Stimulated activated CD8-positive, alpha-beta memory T cell treated with anti-CD3 and anti-CD28 coated beads, Interleukin-2, amount 100 ng/mL, for 1 hour (primary cell): Measurements from ENCODE around the gene ZNF512B.
"Not testable (repeated sequence)": the region's sequence is repeated elsewhere in the genome, so short reads cannot be mapped to it uniquely, and the experiment has no call there.

Experiments
- DNase-seq, 2 donors: peaks; one replicate each; pipeline ENCODE4 v3.0.0-alpha.2; 2020; ENCODE audit warnings: low read depth in 2 of 2

The ZNF512B gene

GRCh38 chr20:63969838-63970713 lies at the start of gene ZNF512B:
Gene ZNF512B, minus strand, starts transcription at chr20:63969930. Its CDS starts 1,980 bp downstream, at chr20:63967950.
- DNase-seq: no peak

GRCh38 chr20:64015635-64016034 lies 45.9 kb upstream of the ZNF512B start:
- no peak for DNase-seq

GRCh38 chr20:64012385-64013154 lies 42.8 kb upstream of the ZNF512B start:
- not testable (repeated sequence) for DNase-seq

GRCh38 chr20:64011366-64011779 lies 41.6 kb upstream of the ZNF512B start:
- DNase-seq: no peak

- no peak for DNase-seq
Measured at GRCh38 chr20:64010711-64011237, 41.0 kb upstream of the ZNF512B start.

- DNase-seq: no peak
Measured at GRCh38 chr20:64009811-64010387, 40.2 kb upstream of the ZNF512B start.

- DNase-seq: no peak
Measured at GRCh38 chr20:64006902-64007301, 37.2 kb upstream of the ZNF512B start.

- DNase-seq: no peak
Measured at GRCh38 chr20:64006490-64006889, 36.8 kb upstream of the ZNF512B start.

- no peak for DNase-seq
Measured at GRCh38 chr20:64005394-64005793, 35.7 kb upstream of the ZNF512B start.

- DNase-seq: no peak
Measured at GRCh38 chr20:64003960-64004725, 34.4 kb upstream of the ZNF512B start.

GRCh38 chr20:64001607-64002011 lies 31.9 kb upstream of the ZNF512B start:
- DNase-seq: no peak

- no peak for DNase-seq
Measured at GRCh38 chr20:64000906-64001305, 31.2 kb upstream of the ZNF512B start.

GRCh38 chr20:63982937-63983336 lies 13.2 kb upstream of the ZNF512B start:
- DNase-seq: no peak

GRCh38 chr20:63980806-63981728 lies 11.3 kb upstream of the ZNF512B start, which contains the start of gene PRPF6:
Gene PRPF6, plus strand, starts transcription at chr20:63981132. Its CDS starts 114 bp downstream, at chr20:63981246.
- DNase-seq: peak; percentile 84 to 93

- DNase-seq: no peak
Measured at GRCh38 chr20:63980317-63980805, 10.6 kb upstream of the ZNF512B start.

- DNase-seq: peak in 1 of 2 donors; percentile 44
Measured at GRCh38 chr20:63979557-63980316, 10.0 kb upstream of the ZNF512B start, which contains the start of gene SAMD10. Gene SAMD10, minus strand, starts transcription at chr20:63979642. Its CDS starts 175 bp downstream, at chr20:63979467.

- no peak for DNase-seq
Measured at GRCh38 chr20:63979229-63979556, 9.5 kb upstream of the ZNF512B start.

GRCh38 chr20:63978319-63979228 lies 8.8 kb upstream of the ZNF512B start:
- DNase-seq: no peak
